GM04503 (cell line): ENCODE measurements around the gene NCKAP5.

ENCODE experiments used
- DNase-seq: peaks from one replicate; pipeline ENCODE4 v3.0.0-alpha.2; 2012; ENCODE audit warnings: low read depth

NCKAP5 gene

GRCh38 chr2:133080822-133081221, 487.4 kb downstream of the NCKAP5 start:
- no peak for DNase-seq

GRCh38 chr2:133078667-133079411, 489.4 kb downstream of the NCKAP5 start:
- DNase-seq, result no peak

DNA sequence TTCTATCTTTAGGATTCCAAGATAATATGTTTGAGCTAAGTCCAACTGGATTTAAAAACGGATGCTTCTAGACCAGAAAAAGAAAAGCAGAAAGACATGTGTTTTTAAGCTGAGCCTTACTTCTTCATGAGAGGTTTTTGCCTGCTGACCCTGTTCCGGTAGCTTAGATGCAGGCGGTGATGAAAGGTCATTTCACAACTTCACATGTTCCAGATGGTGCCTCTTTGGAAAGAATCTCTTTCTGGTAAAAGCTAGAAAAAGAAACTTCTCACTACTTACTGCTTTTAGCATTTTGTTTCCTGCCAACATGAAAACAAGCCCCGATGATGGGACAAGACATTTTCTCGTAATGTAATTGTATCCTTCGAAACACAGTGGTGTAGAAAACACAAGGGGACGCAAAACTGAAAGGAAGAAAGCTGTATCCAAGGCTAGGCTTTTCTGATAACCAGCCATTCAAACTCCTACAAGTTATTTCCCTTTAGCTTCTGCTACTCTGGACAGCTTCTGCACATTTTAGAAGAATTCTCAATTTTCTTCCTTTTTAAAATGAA, 490.9 kb downstream of the NCKAP5 start:
- no peak for DNase-seq

GRCh38 chr2:133072837-133073694, 495.2 kb downstream of the NCKAP5 start:
- DNase-seq, result no peak

GRCh38 chr2:133063775-133064174, 504.5 kb downstream of the NCKAP5 start:
- DNase-seq, result no peak

- DNase-seq, result no peak
Observed at GRCh38 chr2:133062931-133063665, 505.2 kb downstream of the NCKAP5 start.

GRCh38 chr2:133061874-133062593, 506.2 kb downstream of the NCKAP5 start:
- DNase-seq, result no peak

GRCh38 chr2:133054297-133054696, 514.0 kb downstream of the NCKAP5 start:
- peak; percentile 23 for DNase-seq

GRCh38 chr2:133053541-133053940, 514.7 kb downstream of the NCKAP5 start:
- no peak for DNase-seq

DNA sequence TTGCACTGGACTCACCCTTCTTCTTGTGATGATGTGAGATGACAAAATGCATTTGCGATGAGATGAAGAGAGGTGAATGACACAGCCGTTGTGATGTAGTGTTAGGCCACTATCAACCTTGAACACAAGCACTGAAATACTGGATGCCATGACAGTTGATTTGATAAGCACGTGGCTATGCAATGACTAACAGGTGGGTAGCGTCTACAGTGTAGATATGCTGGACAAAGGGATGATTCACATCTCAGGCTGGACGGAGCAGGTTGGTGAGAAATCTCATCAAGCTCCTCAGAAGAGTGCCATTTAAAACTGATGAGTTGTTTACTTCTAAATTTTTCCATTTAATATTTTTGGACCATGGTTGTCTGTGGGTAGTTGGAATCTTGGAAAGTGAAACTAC, 522.5 kb downstream of the NCKAP5 start:
- DNase-seq, result no peak

- DNase-seq, result no peak
Observed at GRCh38 chr2:133044556-133044955, 523.7 kb downstream of the NCKAP5 start.

DNA sequence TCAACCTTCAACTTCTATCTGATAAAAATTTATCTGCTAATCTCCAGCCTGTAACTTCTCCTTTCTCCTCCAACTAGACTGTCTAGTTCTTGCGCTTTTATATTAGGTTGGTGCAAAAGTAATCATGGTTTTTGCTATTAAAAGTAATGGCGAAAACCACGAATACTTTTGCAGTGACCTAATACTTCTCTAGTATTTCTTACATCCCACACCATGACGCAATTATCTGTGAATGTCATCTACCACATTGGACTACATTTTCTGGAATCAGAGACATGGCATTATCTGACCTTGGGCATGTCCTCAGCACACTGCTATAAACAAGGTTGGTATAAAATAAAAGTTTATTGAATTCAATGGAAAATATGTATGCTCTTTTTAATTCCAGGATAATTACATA, 528.1 kb downstream of the NCKAP5 start:
- no peak for DNase-seq

GRCh38 chr2:133039531-133039930, 528.7 kb downstream of the NCKAP5 start:
- DNase-seq, result no peak

GRCh38 chr2:133026536-133027177, 541.6 kb downstream of the NCKAP5 start:
- DNase-seq, result no peak

DNA sequence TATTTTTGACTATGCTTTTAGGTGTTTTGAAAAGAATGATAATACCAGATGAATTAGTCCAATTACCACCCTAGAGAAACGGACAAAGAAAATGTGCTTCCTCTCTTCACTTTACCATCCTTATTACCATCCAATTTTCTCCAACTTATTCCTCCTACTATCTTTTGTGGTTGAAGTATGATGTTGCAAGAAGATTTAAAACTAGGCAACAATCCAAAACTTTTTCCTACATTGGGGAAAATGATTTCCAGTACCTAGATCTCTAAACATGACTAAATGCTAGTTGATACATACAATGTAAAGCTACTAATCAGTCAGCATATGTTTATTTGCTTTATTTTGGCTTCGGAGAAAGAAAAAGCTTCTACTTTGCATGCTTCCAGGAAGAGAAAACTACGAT, 543.3 kb downstream of the NCKAP5 start:
- no peak for DNase-seq

DNA sequence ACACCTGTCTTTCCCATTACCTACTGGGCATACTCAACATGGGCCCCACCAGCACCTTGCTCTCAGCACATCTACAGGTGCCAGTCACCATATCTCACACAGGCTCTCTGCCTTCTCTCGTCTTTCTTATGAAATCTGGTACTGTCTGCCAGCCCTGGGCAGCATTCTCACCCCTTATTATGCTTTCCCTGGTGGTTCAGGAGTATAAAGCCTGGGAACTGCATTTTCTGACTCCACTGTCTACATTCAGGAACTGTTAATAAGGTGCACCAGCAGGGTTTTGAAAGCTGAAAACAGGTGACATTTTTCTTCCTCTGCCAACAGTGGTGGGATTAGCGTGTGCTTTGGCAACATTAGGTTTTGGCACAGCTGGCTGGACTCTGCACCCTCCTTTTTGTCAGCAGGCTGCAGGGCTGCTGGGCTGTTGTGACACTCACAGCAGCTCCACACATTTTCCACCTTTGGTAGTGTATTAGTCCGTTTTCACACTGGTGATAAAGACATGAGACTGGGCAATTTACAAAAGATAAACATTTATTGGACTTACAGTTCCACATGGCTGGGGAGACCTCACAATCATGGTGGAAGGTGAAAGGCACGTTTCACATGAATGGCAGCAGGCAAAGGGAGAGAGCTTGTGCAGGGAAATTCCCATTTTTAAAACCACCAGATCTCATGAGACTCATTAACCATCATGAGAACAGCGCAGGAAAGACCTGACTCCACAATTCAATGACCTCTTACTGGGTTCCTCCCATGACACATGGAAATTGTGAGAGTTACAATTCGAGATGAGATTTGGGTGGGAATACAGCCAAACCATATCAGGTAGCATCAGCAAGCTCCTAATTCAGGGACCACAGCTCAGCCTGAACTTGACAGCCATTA, 555.2 kb downstream of the NCKAP5 start:
- no peak for DNase-seq

DNA sequence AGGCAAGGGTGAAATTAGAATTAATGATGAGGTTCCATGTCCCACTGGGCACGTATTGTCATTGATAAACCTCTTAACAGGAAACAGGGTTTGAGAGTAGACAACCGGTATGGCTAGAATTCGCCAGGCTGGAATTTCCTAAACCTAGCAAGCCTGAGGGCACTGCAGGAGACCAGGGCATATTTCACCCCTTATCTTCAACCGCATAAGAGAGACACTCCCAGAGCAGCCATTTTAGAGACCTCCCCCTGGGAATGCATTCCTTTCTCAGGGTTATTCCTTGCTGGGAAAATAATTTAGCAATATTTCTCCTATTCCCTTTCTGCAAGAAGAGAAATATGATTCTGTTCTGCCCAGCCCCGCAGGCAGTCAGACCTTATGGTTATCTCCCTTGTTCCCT, 563.6 kb downstream of the NCKAP5 start:
- DNase-seq, result no peak

- DNase-seq, result no peak
Observed at GRCh38 chr2:132999421-132999820, 568.8 kb downstream of the NCKAP5 start.

DNA sequence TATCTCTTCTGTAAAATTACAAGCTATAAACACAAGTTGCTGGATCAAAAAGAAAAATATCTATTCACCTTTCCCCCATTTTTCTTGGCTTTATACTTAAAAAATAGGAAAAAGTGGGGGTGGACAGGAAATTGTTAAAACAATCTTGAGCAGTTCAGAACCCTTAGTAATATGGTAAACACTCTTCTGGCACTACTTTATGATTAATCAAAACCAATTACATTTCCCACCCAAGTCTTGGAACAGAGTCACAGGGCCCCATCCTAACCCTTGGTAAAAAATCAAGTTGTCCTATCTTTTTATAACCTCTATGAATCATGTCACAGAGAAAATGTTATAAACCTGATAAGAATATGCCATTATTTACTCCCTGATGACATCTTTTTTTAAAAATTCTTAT, 570.0 kb downstream of the NCKAP5 start:
- DNase-seq, result no peak

GRCh38 chr2:132991471-132992045, 576.7 kb downstream of the NCKAP5 start:
- no peak for DNase-seq
